Activated CD8-positive, alpha-beta memory T cell treated with anti-CD3 and anti-CD28 coated beads, Interleukin-2, amount 10 ng/mL, durations not matched to agents 7 days and 5 days (primary cell): ENCODE results near the gene C1QL3. TPM values are rescaled to one million over a fixed set of nuclear protein-coding genes. Genes with fewer than 3 reads are reported as not detected.
A peak's percentile ranks its signal among the peaks of the same experiment; 100 is the strongest.

Experiments
- ATAC-seq: fragments of 150-1000 bp; cut with Tn5 transposase; one replicate; pipeline ENCODE4 v1.10.0; 2021; ENCODE audit warnings: moderate library complexity
- CTCF ChIA-PET: fragments of 350-600 bp; sonication (Branson Sonifier 250); formaldehyde crosslinking; loops from one replicate; lab custom pipeline; 2021; ENCODE audit warnings: antibody characterized with exemption; lab: Charles Lee
- DNase-seq: peaks from one replicate; pipeline ENCODE4 v3.0.0-alpha.2; 2020
- H3K27ac Mint-ChIP-seq: one replicate; pipeline ENCODE4 v1.8.0; 2021; ENCODE audit warnings: mild to moderate bottlenecking, mixed read lengths
- H3K27me3 Mint-ChIP-seq: one replicate; pipeline ENCODE4 v1.8.0; 2021; ENCODE audit warnings: mixed read lengths
- H3K36me3 Mint-ChIP-seq: one replicate; pipeline ENCODE4 v1.8.0; 2021; ENCODE audit warnings: mild to moderate bottlenecking, mixed read lengths
- H3K4me1 Mint-ChIP-seq: one replicate; pipeline ENCODE4 v1.8.0; 2021; ENCODE audit warnings: mixed read lengths
- H3K4me3 Mint-ChIP-seq: one replicate; pipeline ENCODE4 v1.8.0; 2021; ENCODE audit warnings: mild to moderate bottlenecking, moderate library complexity, mixed read lengths
- H3K9me3 Mint-ChIP-seq: one replicate; pipeline ENCODE4 v1.8.0; 2022; ENCODE audit warnings: low read depth, mixed read lengths
- total RNA-seq, 2 experiments: library from RNA; stranded (reverse); gene quantifications; one replicate each; pipeline ENCODE4 v1.2.3, GENCODE V29; 2021

The C1QL3 gene
- total RNA-seq = under 1 TPM in 1 of 2 experiments, not detected in 1; 0.09 TPM

- DNase-seq (peak; percentile 52), ATAC-seq (peak; percentile 65)
- H3K4me3 Mint-ChIP-seq = peak within 1 kb of the TSS; percentile 73
- peaks cover 9% of the 10 kb centered on the region for H3K4me1 Mint-ChIP-seq
- peaks cover 43% of the 10 kb centered on the region for H3K27me3 Mint-ChIP-seq
- CTCF ChIA-PET = interaction anchor here (0.7 to 1.7 kb wide), 6 partner anchors 37 to 619 kb away, joined by 3 to 7 read pairs (median 4); partner anchors contain the start of gene PTER
- no peaks in the 10 kb centered on the region for H3K36me3 Mint-ChIP-seq
- H3K9me3 Mint-ChIP-seq = no peaks in the 10 kb centered on the region
- H3K27ac Mint-ChIP-seq = no peak within 1 kb of the TSS
Measured at GRCh38 chr10:16521311-16522016, at the start of gene C1QL3. TSS of gene C1QL3 (minus strand) at chr10:16521879. CDS start at chr10:16521065, 814 bp downstream.

- CTCF ChIA-PET = interaction anchor here (1.0 kb wide), 2 partner anchors 9 to 669 kb away, joined by 3 read pairs; no protein-coding TSS in a partner anchor
- H3K4me3 Mint-ChIP-seq = peak overlapping the region; percentile 44
- peaks cover 23% of the 10 kb centered on the region for H3K27me3 Mint-ChIP-seq
- H3K9me3 Mint-ChIP-seq = peaks cover 4% of the 10 kb centered on the region
- ATAC-seq (peak; percentile 58), DNase-seq (no peak)
- peaks cover 5% of the 10 kb centered on the region for H3K36me3 Mint-ChIP-seq
- H3K27ac Mint-ChIP-seq = peak overlapping the region; percentile 77
- H3K4me1 Mint-ChIP-seq = peaks cover 17% of the 10 kb centered on the region
Measured at GRCh38 chr10:16570731-16571130, 49.1 kb upstream of the C1QL3 start.

GRCh38 chr10:16566202-16566805 lies 44.6 kb upstream of the C1QL3 start:
- Mint-ChIP-seq H3K4me3 (peak overlapping the region; percentile 8), H3K27me3 (peaks cover 9% of the 10 kb centered on the region), H3K27ac (no peak overlapping the region), H3K36me3 (peaks cover 5% of the 10 kb centered on the region), H3K4me1 (peaks cover 17% of the 10 kb centered on the region), H3K9me3 (no peaks in the 10 kb centered on the region)
- ATAC-seq (no peak), DNase-seq (no peak)
- CTCF ChIA-PET = no interaction called here

GRCh38 chr10:16565604-16566003 lies 43.9 kb upstream of the C1QL3 start:
- CTCF ChIA-PET = no interaction called here
- peaks cover 9% of the 10 kb centered on the region for H3K27me3 Mint-ChIP-seq
- no peak for ATAC-seq
- no peak for DNase-seq
- peaks cover 12% of the 10 kb centered on the region for H3K4me1 Mint-ChIP-seq
- no peak overlapping the region for H3K27ac Mint-ChIP-seq
- no peak overlapping the region for H3K4me3 Mint-ChIP-seq
- peaks cover 3% of the 10 kb centered on the region for H3K36me3 Mint-ChIP-seq
- no peaks in the 10 kb centered on the region for H3K9me3 Mint-ChIP-seq

- ATAC-seq (no peak), DNase-seq (no peak)
- Mint-ChIP-seq H3K4me1 (peaks cover 6% of the 10 kb centered on the region), H3K27me3 (peaks cover 19% of the 10 kb centered on the region), H3K9me3 (no peaks in the 10 kb centered on the region), H3K27ac (no peak overlapping the region), H3K36me3 (peaks cover 1% of the 10 kb centered on the region), H3K4me3 (no peak overlapping the region)
- CTCF ChIA-PET = no interaction called here
Measured at GRCh38 chr10:16562891-16563290, 41.2 kb upstream of the C1QL3 start.

- Mint-ChIP-seq H3K4me1 (no peaks in the 10 kb centered on the region), H3K27ac (no peak overlapping the region), H3K4me3 (no peak overlapping the region), H3K27me3 (peaks cover 42% of the 10 kb centered on the region), H3K36me3 (peaks cover 1% of the 10 kb centered on the region), H3K9me3 (no peaks in the 10 kb centered on the region)
- CTCF ChIA-PET = no interaction called here
- no peak for ATAC-seq
- no peak for DNase-seq
Measured at GRCh38 chr10:16559236-16559773, 37.6 kb upstream of the C1QL3 start.

- Mint-ChIP-seq H3K27me3 (peaks cover 17% of the 10 kb centered on the region), H3K36me3 (no peaks in the 10 kb centered on the region), H3K27ac (no peak overlapping the region), H3K4me3 (no peak overlapping the region), H3K4me1 (peaks cover 2% of the 10 kb centered on the region), H3K9me3 (no peaks in the 10 kb centered on the region)
- no peak for DNase-seq
- CTCF ChIA-PET = no interaction called here
- ATAC-seq = no peak
Measured at GRCh38 chr10:16547973-16548372, 26.3 kb upstream of the C1QL3 start.

- H3K4me1 Mint-ChIP-seq = peaks cover 2% of the 10 kb centered on the region
- H3K9me3 Mint-ChIP-seq = no peaks in the 10 kb centered on the region
- H3K27ac Mint-ChIP-seq = no peak overlapping the region
- H3K36me3 Mint-ChIP-seq = no peaks in the 10 kb centered on the region
- ATAC-seq (no peak), DNase-seq (no peak)
- peaks cover 20% of the 10 kb centered on the region for H3K27me3 Mint-ChIP-seq
- no peak overlapping the region for H3K4me3 Mint-ChIP-seq
- CTCF ChIA-PET = interaction anchor here (0.7 to 3.1 kb wide), 8 partner anchors 11 to 896 kb away, joined by 3 to 12 read pairs (median 4); partner anchors contain the start of gene MINDY3
Measured at GRCh38 chr10:16545116-16545736, 23.5 kb upstream of the C1QL3 start.

- no peak overlapping the region for H3K27ac Mint-ChIP-seq
- H3K36me3 Mint-ChIP-seq = no peaks in the 10 kb centered on the region
- CTCF ChIA-PET = interaction anchor here (0.7 to 3.1 kb wide), 8 partner anchors 12 to 897 kb away, joined by 3 to 12 read pairs (median 4); partner anchors contain the start of gene MINDY3
- ATAC-seq (no peak), DNase-seq (no peak)
- H3K4me1 Mint-ChIP-seq = peaks cover 2% of the 10 kb centered on the region
- H3K4me3 Mint-ChIP-seq = no peak overlapping the region
- H3K27me3 Mint-ChIP-seq = peaks cover 24% of the 10 kb centered on the region
- no peaks in the 10 kb centered on the region for H3K9me3 Mint-ChIP-seq
Measured at GRCh38 chr10:16544591-16544990, 22.9 kb upstream of the C1QL3 start.

GRCh38 chr10:16544099-16544498 lies 22.4 kb upstream of the C1QL3 start:
- DNase-seq (no peak), ATAC-seq (no peak)
- H3K4me3 Mint-ChIP-seq = no peak overlapping the region
- H3K4me1 Mint-ChIP-seq = peaks cover 2% of the 10 kb centered on the region
- H3K27ac Mint-ChIP-seq = no peak overlapping the region
- CTCF ChIA-PET = interaction anchor here (1.5 to 3.1 kb wide), 2 partner anchors 641 to 683 kb away, joined by 4 to 12 read pairs; partner anchors contain the start of gene MINDY3
- no peaks in the 10 kb centered on the region for H3K36me3 Mint-ChIP-seq
- peaks cover 24% of the 10 kb centered on the region for H3K27me3 Mint-ChIP-seq
- H3K9me3 Mint-ChIP-seq = no peaks in the 10 kb centered on the region

GRCh38 chr10:16536155-16536554 lies 14.5 kb upstream of the C1QL3 start:
- no peak for ATAC-seq
- H3K4me1 Mint-ChIP-seq = peaks cover 6% of the 10 kb centered on the region
- CTCF ChIA-PET = no interaction called here

GRCh38 chr10:16529853-16530252 lies 8.2 kb upstream of the C1QL3 start:
- CTCF ChIA-PET = no interaction called here
- Mint-ChIP-seq H3K27me3 (peaks cover 8% of the 10 kb centered on the region), H3K27ac (no peak overlapping the region), H3K9me3 (no peaks in the 10 kb centered on the region), H3K4me1 (peaks cover 9% of the 10 kb centered on the region), H3K4me3 (no peak overlapping the region), H3K36me3 (no peaks in the 10 kb centered on the region)
- ATAC-seq (no peak), DNase-seq (no peak)

More at GRCh38 chr10:16536155-16536554, 14.5 kb upstream of the C1QL3 start:
- H3K36me3 Mint-ChIP-seq = no peaks in the 10 kb centered on the region
- H3K9me3 Mint-ChIP-seq = no peaks in the 10 kb centered on the region
- H3K27ac Mint-ChIP-seq = no peak overlapping the region
- no peak for DNase-seq
- H3K4me3 Mint-ChIP-seq = no peak overlapping the region
- H3K27me3 Mint-ChIP-seq = peaks cover 8% of the 10 kb centered on the region

GRCh38 chr10:16527452-16527851 lies 5.8 kb upstream of the C1QL3 start:
- no peaks in the 10 kb centered on the region for H3K36me3 Mint-ChIP-seq
- no peak overlapping the region for H3K4me3 Mint-ChIP-seq
- CTCF ChIA-PET = no interaction called here
- ATAC-seq (no peak), DNase-seq (no peak)
- peaks cover 25% of the 10 kb centered on the region for H3K27me3 Mint-ChIP-seq
- H3K27ac Mint-ChIP-seq = no peak overlapping the region
- no peaks in the 10 kb centered on the region for H3K9me3 Mint-ChIP-seq
- peaks cover 3% of the 10 kb centered on the region for H3K4me1 Mint-ChIP-seq
